Measurements from ENCODE around the gene TNFSF15.
"Not testable (repeated sequence)": the region's sequence is repeated elsewhere in the genome, so short reads cannot be mapped to it uniquely, and the experiment has no call there.

Gene TNFSF15

DNA sequence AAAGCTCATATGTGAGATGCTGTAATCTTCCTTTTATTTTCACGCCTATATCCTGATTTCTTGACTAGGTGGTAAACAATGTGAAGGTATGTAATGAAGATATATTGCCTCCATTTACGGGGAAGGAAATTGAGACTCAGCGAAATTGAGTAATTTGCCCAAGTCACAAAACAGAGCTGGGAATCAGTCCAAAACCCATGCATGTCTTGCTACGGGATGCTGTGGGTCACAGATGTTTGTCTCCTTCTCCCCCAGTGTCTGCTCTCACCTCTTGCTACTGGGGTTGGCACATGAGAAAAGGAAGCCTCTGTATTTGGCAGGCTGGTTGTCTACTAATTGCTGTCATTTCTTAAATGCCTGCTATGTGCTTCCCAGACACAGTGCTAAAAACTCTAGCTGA, 70.1 kb downstream of the TNFSF15 start:
- no peak for DNase-seq (ENCODE audit: extremely low spot score)
- TF ChIP-seq BHLHE40 (IDR thresholded peaks at IDR 0.05; ENCODE audit: borderline replicate concordance): no peak
- no peak for TF ChIP-seq FOXA1 (IDR thresholded peaks at IDR 0.05)
- no peak for TF ChIP-seq FOXM1 (IDR thresholded peaks at IDR 0.05; ENCODE audit: borderline replicate concordance)
- TF ChIP-seq HDGF (IDR thresholded peaks at IDR 0.05; ENCODE audit: borderline replicate concordance): no peak
- no peak for TF ChIP-seq CTBP1 (IDR thresholded peaks at IDR 0.05; ENCODE audit: borderline replicate concordance)
- TF ChIP-seq, protein P1, sequence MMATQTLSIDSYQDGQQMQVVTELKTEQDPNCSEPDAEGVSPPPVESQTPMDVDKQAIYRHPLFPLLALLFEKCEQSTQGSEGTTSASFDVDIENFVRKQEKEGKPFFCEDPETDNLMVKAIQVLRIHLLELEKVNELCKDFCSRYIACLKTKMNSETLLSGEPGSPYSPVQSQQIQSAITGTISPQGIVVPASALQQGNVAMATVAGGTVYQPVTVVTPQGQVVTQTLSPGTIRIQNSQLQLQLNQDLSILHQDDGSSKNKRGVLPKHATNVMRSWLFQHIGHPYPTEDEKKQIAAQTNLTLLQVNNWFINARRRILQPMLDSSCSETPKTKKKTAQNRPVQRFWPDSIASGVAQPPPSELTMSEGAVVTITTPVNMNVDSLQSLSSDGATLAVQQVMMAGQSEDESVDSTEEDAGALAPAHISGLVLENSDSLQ (IDR thresholded peaks at IDR 0.05): no peak
- no peak for TF ChIP-seq ELF4 (IDR thresholded peaks at IDR 0.05)
- TF ChIP-seq NFRKB (IDR thresholded peaks at IDR 0.05): no peak
- no peak for TF ChIP-seq SUZ12 (IDR thresholded peaks at IDR 0.05)
- TF ChIP-seq FOXK2 (IDR thresholded peaks at IDR 0.05): no peak
- TF ChIP-seq ZNF384 (IDR thresholded peaks at IDR 0.05): no peak
- TF ChIP-seq SP1 (IDR thresholded peaks at IDR 0.05): no peak
- TF ChIP-seq L3MBTL2 (conservative IDR thresholded peaks at IDR 0.05): no peak
- TF ChIP-seq ARNT (IDR thresholded peaks at IDR 0.05): no peak
- no peak for TF ChIP-seq LEF1 (IDR thresholded peaks at IDR 0.05; ENCODE audit: borderline replicate concordance)
- no peak for TF ChIP-seq TARDBP (IDR thresholded peaks at IDR 0.05)
- ChIA-PET CTCF (interaction anchor here (1.4 to 2.5 kb wide), 2 partner anchors 171 to 175 kb away, joined by 5 to 10 read pairs; no protein-coding TSS in a partner anchor), POLR2A (no interaction called here)

DNA sequence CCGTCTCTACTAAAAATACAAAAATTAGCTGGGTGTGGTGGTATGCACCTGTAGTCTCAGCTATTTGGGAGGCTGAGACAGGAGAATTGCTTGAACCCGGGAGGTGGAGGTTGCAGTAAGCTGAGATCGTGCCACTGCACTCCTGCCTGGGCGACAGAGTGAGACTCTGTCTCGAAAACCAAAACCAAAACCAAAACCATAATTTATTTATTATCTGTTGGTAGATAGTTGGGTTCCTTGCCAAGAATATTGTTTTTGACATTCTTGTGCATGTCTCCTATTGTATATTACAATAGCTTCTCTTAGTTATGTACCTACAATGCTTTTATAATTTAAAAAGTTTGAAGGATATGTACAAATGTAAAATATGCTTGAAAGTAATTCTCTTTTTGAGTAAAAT, 70.7 kb downstream of the TNFSF15 start:
- DNase-seq (ENCODE audit: extremely low spot score); POLR2A ChIA-PET: not testable (repeated sequence)
- CTCF ChIA-PET: interaction anchor here (1.4 to 2.5 kb wide), 2 partner anchors 171 to 176 kb away, joined by 5 to 10 read pairs; no protein-coding TSS in a partner anchor
